ENCODE results near the gene C1orf232. TPM values are rescaled to one million over a fixed set of nuclear protein-coding genes. Genes with fewer than 3 reads are reported as not detected.

The C1orf232 gene
- total and polyA plus RNA-seq, 2 donors, result not detected

GRCh38 chr1:26122988-26123973 is 45.5 kb downstream of the C1orf232 start:
- Histone ChIP-seq H3K9me3 (ENCODE audit: control insufficient read depth in 2 of 2, insufficient read depth in 1 of 2, low read length in 1 of 2) (no peaks in the 10 kb centered on the region), H3K4me1 (ENCODE audit: control insufficient read depth in 2 of 2, insufficient read depth in 2 of 2, low read length in 2 of 2) (peaks cover 25 to 42% of the 10 kb centered on the region in 2 donors), H3K36me3 (ENCODE audit: control insufficient read depth in 2 of 2, insufficient read depth in 2 of 2, low read length in 1 of 2) (peaks cover 9 to 21% of the 10 kb centered on the region in 2 donors), H3K4me3 (ENCODE audit: low read length in 2 of 2) (no peak overlapping the region), H3K27me3 (ENCODE audit: control insufficient read depth in 2 of 2, insufficient read depth in 1 of 2, low read length in 1 of 2) (no peaks in the 10 kb centered on the region), H3K27ac (ENCODE audit: low read depth in 1 of 2, low read length in 1 of 2) (peak overlapping the region in 1 of 2 donors; percentile 22)
- peak in 2 of 9 donors; percentile 41 to 66 for DNase-seq (ENCODE audit: low read depth in 6 of 9, low spot score in 9 of 9)
- 93% methylated on average over 7 of the region's 7 CpGs for WGBS

GRCh38 chr1:26121854-26122773 is 46.6 kb downstream of the C1orf232 start:
- Histone ChIP-seq H3K4me1 (ENCODE audit: control insufficient read depth in 2 of 2, insufficient read depth in 2 of 2, low read length in 2 of 2) (peaks cover 14 to 30% of the 10 kb centered on the region in 2 donors), H3K9me3 (ENCODE audit: control insufficient read depth in 2 of 2, insufficient read depth in 1 of 2, low read length in 1 of 2) (no peaks in the 10 kb centered on the region), H3K4me3 (ENCODE audit: low read length in 2 of 2) (no peak overlapping the region), H3K27me3 (ENCODE audit: control insufficient read depth in 2 of 2, insufficient read depth in 1 of 2, low read length in 1 of 2) (no peaks in the 10 kb centered on the region), H3K27ac (ENCODE audit: low read depth in 1 of 2, low read length in 1 of 2) (no peak overlapping the region), H3K36me3 (ENCODE audit: control insufficient read depth in 2 of 2, insufficient read depth in 2 of 2, low read length in 1 of 2) (peaks cover 16 to 32% of the 10 kb centered on the region in 2 donors)
- DNase-seq (ENCODE audit: low read depth in 6 of 9, low spot score in 9 of 9), result no peak
- WGBS, result 93% methylated on average over 8 of the region's 8 CpGs

- peak in 2 of 9 donors; percentile 20 to 62 for DNase-seq (ENCODE audit: low read depth in 6 of 9, low spot score in 9 of 9)
- Histone ChIP-seq H3K36me3 (ENCODE audit: control insufficient read depth in 2 of 2, insufficient read depth in 2 of 2, low read length in 1 of 2) (peaks cover 23 to 44% of the 10 kb centered on the region in 2 donors), H3K27me3 (ENCODE audit: control insufficient read depth in 2 of 2, insufficient read depth in 1 of 2, low read length in 1 of 2) (no peaks in the 10 kb centered on the region), H3K27ac (ENCODE audit: low read depth in 1 of 2, low read length in 1 of 2) (peak overlapping the region; percentile 53 to 72), H3K4me1 (ENCODE audit: control insufficient read depth in 2 of 2, insufficient read depth in 2 of 2, low read length in 2 of 2) (peaks cover 6 to 23% of the 10 kb centered on the region in 2 donors), H3K9me3 (ENCODE audit: control insufficient read depth in 2 of 2, insufficient read depth in 1 of 2, low read length in 1 of 2) (no peaks in the 10 kb centered on the region), H3K4me3 (ENCODE audit: low read length in 2 of 2) (no peak overlapping the region)
- WGBS, result 39% methylated on average over 9 of the region's 9 CpGs
Measured at GRCh38 chr1:26119892-26120608, 48.7 kb downstream of the C1orf232 start.

GRCh38 chr1:26114165-26114927 is 54.4 kb downstream of the C1orf232 start:
- no peak overlapping the region for H3K4me3 ChIP-seq (ENCODE audit: low read length in 2 of 2)
- H3K27me3 ChIP-seq (ENCODE audit: control insufficient read depth in 2 of 2, insufficient read depth in 1 of 2, low read length in 1 of 2), result peaks cover 0 to 3% of the 10 kb centered on the region in 2 donors
- H3K36me3 ChIP-seq (ENCODE audit: control insufficient read depth in 2 of 2, insufficient read depth in 2 of 2, low read length in 1 of 2), result peaks cover 21 to 41% of the 10 kb centered on the region in 2 donors
- 96% methylated on average over 12 of the region's 12 CpGs for WGBS
- DNase-seq (ENCODE audit: low read depth in 6 of 9, low spot score in 9 of 9), result no peak
- H3K4me1 ChIP-seq (ENCODE audit: control insufficient read depth in 2 of 2, insufficient read depth in 2 of 2, low read length in 2 of 2), result peaks cover 12 to 25% of the 10 kb centered on the region in 2 donors
- H3K27ac ChIP-seq (ENCODE audit: low read depth in 1 of 2, low read length in 1 of 2), result no peak overlapping the region
- no peaks in the 10 kb centered on the region for H3K9me3 ChIP-seq (ENCODE audit: control insufficient read depth in 2 of 2, insufficient read depth in 1 of 2, low read length in 1 of 2)

Other genes starting within 250 kb of the C1orf232 start
- 73.1 TPM for gene PAFAH2, start 170.9 kb downstream of the C1orf232 start, total RNA-seq
- 28.2 TPM for gene PAFAH2, start 170.9 kb downstream of the C1orf232 start, polyA plus RNA-seq
- gene EXTL1, start 147.2 kb downstream of the C1orf232 start, total RNA-seq, result 0.09 TPM
- 0.14 TPM for gene EXTL1, start 147.2 kb downstream of the C1orf232 start, polyA plus RNA-seq
- gene SLC30A2, start 122.8 kb downstream of the C1orf232 start, total RNA-seq, result 0.05 TPM
- 0.41 TPM for gene SLC30A2, start 122.8 kb downstream of the C1orf232 start, polyA plus RNA-seq
- 0.09 TPM for gene TRIM63, start 101.3 kb downstream of the C1orf232 start, total RNA-seq
- 1.0 TPM for gene TRIM63, start 101.3 kb downstream of the C1orf232 start, polyA plus RNA-seq
- gene PDIK1L, start 57.1 kb downstream of the C1orf232 start, total RNA-seq, result 11.9 TPM
- 6.1 TPM for gene PDIK1L, start 57.1 kb downstream of the C1orf232 start, polyA plus RNA-seq
- gene FAM110D, start 9.9 kb downstream of the C1orf232 start, total RNA-seq, result 0.38 TPM
- 2.4 TPM for gene FAM110D, start 9.9 kb downstream of the C1orf232 start, polyA plus RNA-seq
- 17.4 TPM for gene ZNF593, start 945 bp upstream of the C1orf232 start, total RNA-seq
- gene ZNF593, start 945 bp upstream of the C1orf232 start, polyA plus RNA-seq, result 79.0 TPM
- gene ZNF593OS, start 2.9 kb upstream of the C1orf232 start, total RNA-seq, result not detected
- 0.87 TPM for gene ZNF593OS, start 2.9 kb upstream of the C1orf232 start, polyA plus RNA-seq
- gene CNKSR1, start 8.5 kb upstream of the C1orf232 start, total RNA-seq, result 1.1 TPM
- gene CNKSR1, start 8.5 kb upstream of the C1orf232 start, polyA plus RNA-seq, result 9.5 TPM
- gene CATSPER4, start 21.6 kb upstream of the C1orf232 start, total RNA-seq, result not detected
- gene CATSPER4, start 21.6 kb upstream of the C1orf232 start, polyA plus RNA-seq, result 0.07 TPM
- 18.7 TPM for gene CEP85, start 65.2 kb upstream of the C1orf232 start, total RNA-seq
- gene CEP85, start 65.2 kb upstream of the C1orf232 start, polyA plus RNA-seq, result 9.7 TPM
- gene SH3BGRL3, start 111.1 kb upstream of the C1orf232 start, total RNA-seq, result 43.3 TPM
- 261 TPM for gene SH3BGRL3, start 111.1 kb upstream of the C1orf232 start, polyA plus RNA-seq
- 12.7 TPM for gene UBXN11, start 137.7 kb upstream of the C1orf232 start, total RNA-seq
- gene UBXN11, start 137.7 kb upstream of the C1orf232 start, polyA plus RNA-seq, result 42.7 TPM
- gene CD52, start 149.0 kb upstream of the C1orf232 start, total RNA-seq, result 1,020 TPM
- gene CD52, start 149.0 kb upstream of the C1orf232 start, polyA plus RNA-seq, result 1,113 TPM
- 0.76 TPM for gene CRYBG2, start 185.2 kb upstream of the C1orf232 start, total RNA-seq
- 7.3 TPM for gene CRYBG2, start 185.2 kb upstream of the C1orf232 start, polyA plus RNA-seq
- gene ZNF683, start 203.8 kb upstream of the C1orf232 start, total RNA-seq, result 0.57 TPM
- 2.1 TPM for gene ZNF683, start 203.8 kb upstream of the C1orf232 start, polyA plus RNA-seq
- gene LIN28A, start 241.9 kb upstream of the C1orf232 start, total RNA-seq, result under 0.01 TPM
- gene LIN28A, start 241.9 kb upstream of the C1orf232 start, polyA plus RNA-seq, result 0.05 TPM

All from thymus (tissue), 11 donors.